ENCODE data around the gene CASZ1.

CASZ1 gene

GRCh38 chr1:10796029-10796944, at the start of gene CASZ1:
Gene CASZ1 (minus strand): TSS chr1:10796646. CDS start chr1:10693889, 102,757 bp downstream.
- H3K9me3 Mint-ChIP-seq = no peaks in the 10 kb centered on the region
- no peak within 1 kb of the TSS for H3K27ac Mint-ChIP-seq
- H3K4me1 Mint-ChIP-seq = peaks cover 11% of the 10 kb centered on the region
- DNase-seq = no peak
- H3K4me3 Mint-ChIP-seq = peak within 1 kb of the TSS; percentile 65
- no peaks in the 10 kb centered on the region for H3K36me3 Mint-ChIP-seq (ENCODE audit: low read depth)
- peaks cover 69% of the 10 kb centered on the region for H3K27me3 Mint-ChIP-seq
- ATAC-seq = no peak

GRCh38 chr1:10843697-10844096, 47.3 kb upstream of the CASZ1 start:
- H3K27me3 Mint-ChIP-seq = peaks cover 9% of the 10 kb centered on the region
- DNase-seq = no peak
- H3K4me1 Mint-ChIP-seq = no peaks in the 10 kb centered on the region
- no peak for ATAC-seq
- peaks cover 2% of the 10 kb centered on the region for H3K36me3 Mint-ChIP-seq (ENCODE audit: low read depth)
- peaks cover 6% of the 10 kb centered on the region for H3K9me3 Mint-ChIP-seq
- H3K4me3 Mint-ChIP-seq = no peak overlapping the region
- H3K27ac Mint-ChIP-seq = no peak overlapping the region

- no peak overlapping the region for H3K4me3 Mint-ChIP-seq
- DNase-seq (no peak), ATAC-seq (no peak)
- H3K9me3 Mint-ChIP-seq = peaks cover 6% of the 10 kb centered on the region
- H3K27me3 Mint-ChIP-seq = peaks cover 21% of the 10 kb centered on the region
- no peak overlapping the region for H3K27ac Mint-ChIP-seq
- no peaks in the 10 kb centered on the region for H3K36me3 Mint-ChIP-seq (ENCODE audit: low read depth)
- H3K4me1 Mint-ChIP-seq = no peaks in the 10 kb centered on the region
These were observed 44.7 kb upstream of the CASZ1 start for GRCh38 chr1:10841118-10841517.

GRCh38 chr1:10839188-10839770, 42.8 kb upstream of the CASZ1 start:
- Mint-ChIP-seq H3K4me1 (no peaks in the 10 kb centered on the region), H3K9me3 (peaks cover 6% of the 10 kb centered on the region), H3K36me3 (ENCODE audit: low read depth) (no peaks in the 10 kb centered on the region), H3K27me3 (peaks cover 24% of the 10 kb centered on the region), H3K27ac (no peak overlapping the region), H3K4me3 (no peak overlapping the region)
- DNase-seq = no peak
- ATAC-seq = no peak

- ATAC-seq (no peak), DNase-seq (no peak)
- no peak overlapping the region for H3K27ac Mint-ChIP-seq
- peaks cover 26% of the 10 kb centered on the region for H3K27me3 Mint-ChIP-seq
- H3K4me3 Mint-ChIP-seq = no peak overlapping the region
- H3K4me1 Mint-ChIP-seq = no peaks in the 10 kb centered on the region
- H3K9me3 Mint-ChIP-seq = no peaks in the 10 kb centered on the region
- no peaks in the 10 kb centered on the region for H3K36me3 Mint-ChIP-seq (ENCODE audit: low read depth)
These were observed 42.1 kb upstream of the CASZ1 start for GRCh38 chr1:10838541-10838940.

- ATAC-seq = no peak
- DNase-seq = no peak
- Mint-ChIP-seq H3K9me3 (no peaks in the 10 kb centered on the region), H3K4me3 (no peak overlapping the region), H3K27ac (no peak overlapping the region), H3K27me3 (peaks cover 29% of the 10 kb centered on the region), H3K36me3 (ENCODE audit: low read depth) (no peaks in the 10 kb centered on the region), H3K4me1 (no peaks in the 10 kb centered on the region)
These were observed 40.3 kb upstream of the CASZ1 start for GRCh38 chr1:10836726-10837125.

GRCh38 chr1:10835822-10836421, 39.5 kb upstream of the CASZ1 start:
- no peaks in the 10 kb centered on the region for H3K9me3 Mint-ChIP-seq
- ATAC-seq (no peak), DNase-seq (peak; percentile 11)
- H3K4me1 Mint-ChIP-seq = no peaks in the 10 kb centered on the region
- H3K27me3 Mint-ChIP-seq = peaks cover 29% of the 10 kb centered on the region
- H3K36me3 Mint-ChIP-seq (ENCODE audit: low read depth) = no peaks in the 10 kb centered on the region
- no peak overlapping the region for H3K4me3 Mint-ChIP-seq
- no peak overlapping the region for H3K27ac Mint-ChIP-seq

- Mint-ChIP-seq H3K36me3 (ENCODE audit: low read depth) (no peaks in the 10 kb centered on the region), H3K4me3 (no peak overlapping the region)
- DNase-seq = no peak
These were observed 39.0 kb upstream of the CASZ1 start for GRCh38 chr1:10835421-10835820.

GRCh38 chr1:10834770-10835412, 38.4 kb upstream of the CASZ1 start:
- Mint-ChIP-seq H3K4me3 (no peak overlapping the region), H3K27ac (no peak overlapping the region), H3K4me1 (peaks cover 2% of the 10 kb centered on the region), H3K27me3 (peaks cover 29% of the 10 kb centered on the region), H3K9me3 (no peaks in the 10 kb centered on the region), H3K36me3 (ENCODE audit: low read depth) (no peaks in the 10 kb centered on the region)
- no peak for DNase-seq
- no peak for ATAC-seq

More at GRCh38 chr1:10835421-10835820, 39.0 kb upstream of the CASZ1 start:
- no peak for ATAC-seq
- Mint-ChIP-seq H3K27ac (no peak overlapping the region), H3K27me3 (peaks cover 29% of the 10 kb centered on the region), H3K9me3 (no peaks in the 10 kb centered on the region), H3K4me1 (peaks cover 2% of the 10 kb centered on the region)

- H3K27me3 Mint-ChIP-seq = peaks cover 30% of the 10 kb centered on the region
- H3K4me3 Mint-ChIP-seq = no peak overlapping the region
- H3K36me3 Mint-ChIP-seq (ENCODE audit: low read depth) = no peaks in the 10 kb centered on the region
- H3K4me1 Mint-ChIP-seq = peaks cover 2% of the 10 kb centered on the region
- DNase-seq (no peak), ATAC-seq (no peak)
- H3K9me3 Mint-ChIP-seq = no peaks in the 10 kb centered on the region
- H3K27ac Mint-ChIP-seq = no peak overlapping the region
These were observed 37.4 kb upstream of the CASZ1 start for GRCh38 chr1:10833630-10834557.

GRCh38 chr1:10832703-10833102, 36.3 kb upstream of the CASZ1 start:
- no peak for ATAC-seq
- H3K36me3 Mint-ChIP-seq (ENCODE audit: low read depth) = no peaks in the 10 kb centered on the region
- no peak overlapping the region for H3K4me3 Mint-ChIP-seq
- peaks cover 30% of the 10 kb centered on the region for H3K27me3 Mint-ChIP-seq
- peaks cover 2% of the 10 kb centered on the region for H3K4me1 Mint-ChIP-seq
- DNase-seq = no peak
- no peak overlapping the region for H3K27ac Mint-ChIP-seq
- H3K9me3 Mint-ChIP-seq = no peaks in the 10 kb centered on the region

GRCh38 chr1:10830961-10831668, 34.7 kb upstream of the CASZ1 start:
- Mint-ChIP-seq H3K36me3 (ENCODE audit: low read depth) (no peaks in the 10 kb centered on the region), H3K4me3 (no peak overlapping the region), H3K9me3 (no peaks in the 10 kb centered on the region), H3K27me3 (peaks cover 24% of the 10 kb centered on the region), H3K4me1 (peaks cover 2% of the 10 kb centered on the region), H3K27ac (no peak overlapping the region)
- ATAC-seq (peak; percentile 44), DNase-seq (no peak)

GRCh38 chr1:10829965-10830515, 33.6 kb upstream of the CASZ1 start:
- no peak overlapping the region for H3K27ac Mint-ChIP-seq
- H3K4me1 Mint-ChIP-seq = peaks cover 2% of the 10 kb centered on the region
- peaks cover 21% of the 10 kb centered on the region for H3K27me3 Mint-ChIP-seq
- no peak overlapping the region for H3K4me3 Mint-ChIP-seq
- H3K9me3 Mint-ChIP-seq = no peaks in the 10 kb centered on the region
- H3K36me3 Mint-ChIP-seq (ENCODE audit: low read depth) = no peaks in the 10 kb centered on the region
- ATAC-seq (no peak), DNase-seq (no peak)

All from activated naive CD8-positive, alpha-beta T cell treated with anti-CD3 and anti-CD28 coated beads, Interleukin-2, amount 50 U/mL, for 24 hours (primary cell).